Nephron (organoid): ENCODE measurements around the gene CACNA1S.
A peak's percentile ranks its signal among the peaks of the same experiment; 100 is the strongest.

Source experiments
- H3K27ac Mint-ChIP-seq, 3 experiments: 2 replicates each; pipeline ENCODE4 v1.8.0; 2020; ENCODE audit warnings: mixed read lengths in 3 of 3, mild to moderate bottlenecking in 2 of 3, moderate library complexity in 1 of 3
- H3K27me3 Mint-ChIP-seq: 2 replicates; pipeline ENCODE4 v1.8.0; 2021; ENCODE audit warnings: low read depth, mild to moderate bottlenecking, moderate library complexity, mixed read lengths
- H3K36me3 Mint-ChIP-seq: 2 replicates; pipeline ENCODE4 v1.8.0; 2020; ENCODE audit warnings: low read depth, mixed read lengths
- H3K4me1 Mint-ChIP-seq: 2 replicates; pipeline ENCODE4 v1.8.0; 2020; ENCODE audit warnings: mixed read lengths
- H3K4me3 Mint-ChIP-seq, 3 experiments: 2 replicates each; pipeline ENCODE4 v1.8.0; 2020; ENCODE audit warnings: mild to moderate bottlenecking in 3 of 3, mixed read lengths in 3 of 3, moderate library complexity in 2 of 3
- H3K9me3 Mint-ChIP-seq: 2 replicates; pipeline ENCODE4 v1.8.0; 2020; ENCODE audit warnings: mixed read lengths
- TF ChIP-seq, protein P1 (sequence below), 3 experiments: fragments of 200-600 bp; sonication (generic); IDR thresholded peaks; one replicate each; pipeline ENCODE4 v1.5.0; 2021; ENCODE audit warnings: antibody characterized with exemption in 3 of 3; ENCODE audit not compliant: unreplicated experiment in 3 of 3

CACNA1S gene

DNA sequence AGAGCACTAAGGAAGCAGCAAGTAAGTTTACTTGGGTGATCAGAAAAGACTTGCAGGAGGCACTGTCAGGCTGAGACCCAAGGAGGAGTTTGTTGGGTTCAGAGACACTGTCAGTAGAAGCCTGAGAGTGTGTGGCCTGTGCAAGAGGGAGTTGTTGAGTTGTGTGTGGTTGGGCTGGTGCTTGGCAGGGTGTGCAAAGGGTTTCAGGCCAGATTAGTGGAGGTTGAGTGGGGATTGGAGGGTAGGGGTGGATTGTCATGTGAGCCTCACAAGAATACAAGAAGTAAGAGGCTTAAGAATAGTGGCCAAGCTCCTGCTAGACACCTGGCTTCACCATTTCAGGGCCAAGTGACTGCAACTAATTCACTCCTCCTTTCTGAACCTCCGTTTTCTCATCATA, 79.8 kb downstream of the CACNA1S start:
- H3K36me3 Mint-ChIP-seq = no peaks in the 10 kb centered on the region
- H3K9me3 Mint-ChIP-seq = no peaks in the 10 kb centered on the region
- H3K27me3 Mint-ChIP-seq = peaks cover 13% of the 10 kb centered on the region
- TF ChIP-seq, protein P1, sequence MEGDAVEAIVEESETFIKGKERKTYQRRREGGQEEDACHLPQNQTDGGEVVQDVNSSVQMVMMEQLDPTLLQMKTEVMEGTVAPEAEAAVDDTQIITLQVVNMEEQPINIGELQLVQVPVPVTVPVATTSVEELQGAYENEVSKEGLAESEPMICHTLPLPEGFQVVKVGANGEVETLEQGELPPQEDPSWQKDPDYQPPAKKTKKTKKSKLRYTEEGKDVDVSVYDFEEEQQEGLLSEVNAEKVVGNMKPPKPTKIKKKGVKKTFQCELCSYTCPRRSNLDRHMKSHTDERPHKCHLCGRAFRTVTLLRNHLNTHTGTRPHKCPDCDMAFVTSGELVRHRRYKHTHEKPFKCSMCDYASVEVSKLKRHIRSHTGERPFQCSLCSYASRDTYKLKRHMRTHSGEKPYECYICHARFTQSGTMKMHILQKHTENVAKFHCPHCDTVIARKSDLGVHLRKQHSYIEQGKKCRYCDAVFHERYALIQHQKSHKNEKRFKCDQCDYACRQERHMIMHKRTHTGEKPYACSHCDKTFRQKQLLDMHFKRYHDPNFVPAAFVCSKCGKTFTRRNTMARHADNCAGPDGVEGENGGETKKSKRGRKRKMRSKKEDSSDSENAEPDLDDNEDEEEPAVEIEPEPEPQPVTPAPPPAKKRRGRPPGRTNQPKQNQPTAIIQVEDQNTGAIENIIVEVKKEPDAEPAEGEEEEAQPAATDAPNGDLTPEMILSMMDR (IDR thresholded peaks at IDR 0.05; ENCODE audit: unreplicated experiment in 3 of 3) = no peak
- peaks cover 8% of the 10 kb centered on the region for H3K4me1 Mint-ChIP-seq
- H3K27ac Mint-ChIP-seq = no peak overlapping the region
- no peak overlapping the region for H3K4me3 Mint-ChIP-seq

DNA sequence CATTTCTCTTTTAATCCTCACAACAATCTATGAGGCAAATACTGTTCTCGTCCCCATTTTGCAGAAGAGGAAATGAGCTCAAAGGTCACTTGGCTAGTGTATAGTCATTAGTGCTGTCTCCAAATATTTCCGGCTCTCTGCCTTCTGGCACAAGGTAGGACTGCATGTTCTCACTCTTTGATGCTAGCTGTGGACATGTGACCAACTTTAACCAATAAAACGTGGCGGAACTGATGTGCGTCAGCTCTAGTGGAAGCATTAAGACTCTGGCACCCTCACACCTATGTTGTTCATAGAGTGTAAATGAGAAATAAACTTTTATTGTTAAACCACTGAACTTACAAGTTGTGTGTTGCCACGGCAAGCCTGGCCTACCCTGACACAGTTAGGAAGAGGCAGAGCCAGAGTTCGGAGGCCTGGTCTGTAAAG, 83.8 kb downstream of the CACNA1S start:
- peaks cover 27% of the 10 kb centered on the region for H3K4me1 Mint-ChIP-seq
- H3K27ac Mint-ChIP-seq = no peak overlapping the region
- no peaks in the 10 kb centered on the region for H3K36me3 Mint-ChIP-seq
- peaks cover 6% of the 10 kb centered on the region for H3K27me3 Mint-ChIP-seq
- no peak overlapping the region for H3K4me3 Mint-ChIP-seq
- TF ChIP-seq, protein P1 (IDR thresholded peaks at IDR 0.05; ENCODE audit: unreplicated experiment in 3 of 3) = no peak
- no peaks in the 10 kb centered on the region for H3K9me3 Mint-ChIP-seq

DNA sequence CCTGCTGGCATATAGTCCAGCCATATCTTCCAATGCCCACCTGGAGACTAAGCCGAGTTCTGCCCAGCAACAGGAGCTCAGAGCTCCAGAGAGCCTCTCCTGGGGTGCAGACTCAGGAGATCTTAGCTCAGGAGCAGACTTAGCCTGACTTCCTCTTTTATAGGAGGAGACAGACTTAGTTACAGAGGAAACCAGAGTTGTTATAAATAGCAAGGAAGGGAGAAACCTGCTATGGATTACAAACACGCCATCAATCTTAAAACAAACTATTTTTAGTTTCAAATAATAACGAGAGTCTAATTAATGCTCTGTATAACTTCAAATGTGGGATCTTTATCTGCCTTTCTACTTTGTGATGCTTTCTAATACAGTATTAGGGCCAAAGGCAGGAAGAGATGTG, 85.4 kb downstream of the CACNA1S start:
- TF ChIP-seq, protein P1 (IDR thresholded peaks at IDR 0.05; ENCODE audit: unreplicated experiment in 3 of 3) = no peak

DNA sequence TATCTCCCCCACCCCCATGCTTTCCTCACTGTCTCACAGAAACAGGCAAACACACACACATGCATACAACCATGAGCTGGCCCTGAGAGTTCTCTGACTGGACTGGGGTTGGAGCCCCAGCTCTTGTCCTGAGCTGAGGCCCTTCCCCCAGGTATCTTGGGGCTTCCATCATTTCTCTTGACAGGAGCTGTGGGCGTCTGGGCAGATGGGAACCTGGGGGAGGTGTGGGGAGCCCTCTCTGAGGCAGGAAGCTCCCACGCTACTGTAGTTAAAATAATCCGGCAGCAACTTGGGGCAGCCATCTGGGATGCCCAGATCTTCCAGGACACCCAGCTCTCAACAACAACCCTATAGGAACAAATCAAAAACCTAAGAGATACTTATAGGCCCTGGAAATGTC, 86.0 kb downstream of the CACNA1S start:
- H3K9me3 Mint-ChIP-seq = no peaks in the 10 kb centered on the region
- no peaks in the 10 kb centered on the region for H3K36me3 Mint-ChIP-seq
- no peak overlapping the region for H3K4me3 Mint-ChIP-seq
- H3K27ac Mint-ChIP-seq = peak overlapping the region in 2 of 3 experiments; percentile 26 to 68
- peaks cover 40% of the 10 kb centered on the region for H3K4me1 Mint-ChIP-seq
- TF ChIP-seq, protein P1 (IDR thresholded peaks at IDR 0.05; ENCODE audit: unreplicated experiment in 3 of 3) = no peak
- peaks cover 24% of the 10 kb centered on the region for H3K27me3 Mint-ChIP-seq

More for the DNA sequence above, 85.4 kb downstream of the CACNA1S start:
- Mint-ChIP-seq H3K9me3 (no peaks in the 10 kb centered on the region), H3K36me3 (no peaks in the 10 kb centered on the region), H3K27me3 (peaks cover 18% of the 10 kb centered on the region), H3K4me3 (peak overlapping the region; percentile 48 to 60 (median 50)), H3K27ac (peak overlapping the region in 2 of 3 experiments; percentile 26 to 68), H3K4me1 (peaks cover 38% of the 10 kb centered on the region)

DNA sequence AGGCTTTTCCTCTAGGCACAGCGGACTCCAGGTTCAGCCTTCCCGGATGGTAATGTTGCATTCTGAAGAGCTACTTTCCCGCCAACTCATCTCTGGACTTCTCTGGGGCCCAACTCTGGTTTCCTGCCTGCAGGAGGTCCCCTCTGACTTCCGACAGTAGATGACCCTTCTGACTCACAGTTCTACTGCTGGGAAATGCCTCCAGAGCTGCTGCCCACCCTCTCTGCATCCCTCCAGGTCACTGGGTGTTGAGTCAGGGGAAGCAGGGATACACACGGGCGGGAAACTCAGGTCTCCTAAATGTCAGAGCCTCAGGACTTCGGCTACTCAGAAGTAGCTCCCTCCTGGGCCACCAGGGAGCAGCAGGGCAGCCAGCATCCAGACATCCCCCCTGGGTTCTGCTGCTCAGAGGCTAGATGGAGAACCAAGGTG, 86.6 kb downstream of the CACNA1S start:
- H3K27ac Mint-ChIP-seq = peak overlapping the region in 2 of 3 experiments; percentile 17 to 26
- TF ChIP-seq, protein P1 (IDR thresholded peaks at IDR 0.05; ENCODE audit: unreplicated experiment in 3 of 3) = peak; percentile 24 to 39 (median 28)
- H3K36me3 Mint-ChIP-seq = no peaks in the 10 kb centered on the region
- peak overlapping the region; percentile 25 to 41 (median 34) for H3K4me3 Mint-ChIP-seq
- H3K27me3 Mint-ChIP-seq = peaks cover 18% of the 10 kb centered on the region
- peaks cover 44% of the 10 kb centered on the region for H3K4me1 Mint-ChIP-seq
- H3K9me3 Mint-ChIP-seq = no peaks in the 10 kb centered on the region

DNA sequence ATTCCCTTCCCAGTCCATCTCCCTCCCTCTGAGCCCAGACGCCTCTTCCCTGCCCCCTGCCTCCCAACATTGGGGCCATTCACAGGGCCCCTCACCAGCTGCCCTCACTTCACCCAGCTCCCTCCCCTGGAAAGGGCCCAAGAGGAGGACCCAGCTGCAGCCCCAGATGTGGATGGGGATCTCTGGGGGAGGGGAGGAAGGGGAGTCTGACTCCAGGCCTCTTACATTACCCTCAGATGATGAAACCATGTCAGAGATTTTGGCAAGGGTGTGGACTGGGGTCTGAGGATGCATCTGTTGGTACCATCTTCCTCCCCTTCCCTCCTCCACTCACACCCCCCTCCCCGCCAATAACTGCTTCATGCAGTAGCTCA, 87.6 kb downstream of the CACNA1S start:
- peak overlapping the region in 2 of 3 experiments; percentile 68 to 76 for H3K4me3 Mint-ChIP-seq
- peaks cover 21% of the 10 kb centered on the region for H3K27me3 Mint-ChIP-seq
- peaks cover 51% of the 10 kb centered on the region for H3K4me1 Mint-ChIP-seq
- TF ChIP-seq, protein P1 (IDR thresholded peaks at IDR 0.05; ENCODE audit: unreplicated experiment in 3 of 3) = no peak
- H3K9me3 Mint-ChIP-seq = no peaks in the 10 kb centered on the region
- H3K36me3 Mint-ChIP-seq = no peaks in the 10 kb centered on the region
- no peak overlapping the region for H3K27ac Mint-ChIP-seq
